GM21619 (cell line): ENCODE data around the gene L3MBTL3.
"Not testable (repeated sequence)": the region's sequence is repeated elsewhere in the genome, so short reads cannot be mapped to it uniquely, and the experiment has no call there.

Source experiments
- ATAC-seq: cut with Tn5 transposase; IDR thresholded peaks from one replicate; pipeline ENCODE4 v1.9.1; 2021; ENCODE audit not compliant: unreplicated experiment

The L3MBTL3 gene

GRCh38 chr6:130134582-130134981, 116.2 kb downstream of the L3MBTL3 start:
- no peak for ATAC-seq

- no peak for ATAC-seq
Measured at GRCh38 chr6:130136798-130137197, 118.4 kb downstream of the L3MBTL3 start.

GRCh38 chr6:130138116-130138908, 119.9 kb downstream of the L3MBTL3 start:
- peak; percentile 76 for ATAC-seq

- ATAC-seq = peak; percentile 41
Measured at GRCh38 chr6:130138909-130139242, 120.5 kb downstream of the L3MBTL3 start.

GRCh38 chr6:130140084-130140483, 121.7 kb downstream of the L3MBTL3 start:
- ATAC-seq = no peak

- no peak for ATAC-seq
Measured at GRCh38 chr6:130143709-130144108, 125.3 kb downstream of the L3MBTL3 start.

GRCh38 chr6:130147111-130147510, 128.7 kb downstream of the L3MBTL3 start:
- ATAC-seq = no peak

GRCh38 chr6:130148181-130148580, 129.8 kb downstream of the L3MBTL3 start:
- no peak for ATAC-seq

- not testable (repeated sequence) for ATAC-seq
Measured at GRCh38 chr6:130149016-130149415, 130.6 kb downstream of the L3MBTL3 start.

- no peak for ATAC-seq
Measured at GRCh38 chr6:130150906-130151305, 132.5 kb downstream of the L3MBTL3 start.

GRCh38 chr6:130152908-130153510, 134.6 kb downstream of the L3MBTL3 start:
- no peak for ATAC-seq

- no peak for ATAC-seq
Measured at GRCh38 chr6:130156908-130157307, 138.5 kb downstream of the L3MBTL3 start.

- ATAC-seq = no peak
Measured at GRCh38 chr6:130158056-130158455, 139.7 kb downstream of the L3MBTL3 start.

- ATAC-seq = no peak
Measured at GRCh38 chr6:130158548-130158947, 140.2 kb downstream of the L3MBTL3 start.

- ATAC-seq = no peak
Measured at GRCh38 chr6:130159956-130160355, 141.6 kb downstream of the L3MBTL3 start.

- no peak for ATAC-seq
Measured at GRCh38 chr6:130161683-130162404, 143.5 kb downstream of the L3MBTL3 start.

- no peak for ATAC-seq
Measured at GRCh38 chr6:130162421-130162820, 144.0 kb downstream of the L3MBTL3 start.

- no peak for ATAC-seq
Measured at GRCh38 chr6:130163266-130163665, 144.9 kb downstream of the L3MBTL3 start.

- ATAC-seq = no peak
Measured at GRCh38 chr6:130164251-130164650, 145.9 kb downstream of the L3MBTL3 start.

GRCh38 chr6:130167655-130168054, 149.3 kb downstream of the L3MBTL3 start:
- no peak for ATAC-seq

- not testable (repeated sequence) for ATAC-seq
Measured at GRCh38 chr6:130170160-130170559, 151.8 kb downstream of the L3MBTL3 start.
